ENCODE data around the gene PTPRM. TPM values are rescaled to one million over a fixed set of nuclear protein-coding genes. Genes with fewer than 3 reads are reported as not detected.

PTPRM gene
- total RNA-seq, 1 donor from 2014 or later, result 63.2 TPM

DNA sequence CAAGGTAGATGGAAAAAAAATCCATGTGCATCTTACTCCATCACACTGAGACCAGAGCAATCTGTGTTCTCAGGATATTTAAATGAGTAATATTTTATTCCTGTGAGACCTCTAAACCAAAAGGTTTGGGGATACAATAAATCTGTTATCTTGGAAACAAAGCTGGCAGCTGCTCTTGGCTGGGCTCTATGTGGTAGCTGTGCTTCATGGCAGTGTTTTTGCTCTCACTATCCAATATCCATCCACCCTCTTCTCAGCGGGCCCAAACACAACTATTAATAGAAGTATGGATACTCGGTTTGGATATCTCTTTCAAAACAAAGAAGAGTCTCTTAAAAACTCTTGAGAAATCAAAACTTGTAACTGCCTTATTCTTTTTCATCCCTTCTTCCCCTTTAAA is 797.3 kb downstream of the PTPRM start:
- TF ChIP-seq, protein P1, sequence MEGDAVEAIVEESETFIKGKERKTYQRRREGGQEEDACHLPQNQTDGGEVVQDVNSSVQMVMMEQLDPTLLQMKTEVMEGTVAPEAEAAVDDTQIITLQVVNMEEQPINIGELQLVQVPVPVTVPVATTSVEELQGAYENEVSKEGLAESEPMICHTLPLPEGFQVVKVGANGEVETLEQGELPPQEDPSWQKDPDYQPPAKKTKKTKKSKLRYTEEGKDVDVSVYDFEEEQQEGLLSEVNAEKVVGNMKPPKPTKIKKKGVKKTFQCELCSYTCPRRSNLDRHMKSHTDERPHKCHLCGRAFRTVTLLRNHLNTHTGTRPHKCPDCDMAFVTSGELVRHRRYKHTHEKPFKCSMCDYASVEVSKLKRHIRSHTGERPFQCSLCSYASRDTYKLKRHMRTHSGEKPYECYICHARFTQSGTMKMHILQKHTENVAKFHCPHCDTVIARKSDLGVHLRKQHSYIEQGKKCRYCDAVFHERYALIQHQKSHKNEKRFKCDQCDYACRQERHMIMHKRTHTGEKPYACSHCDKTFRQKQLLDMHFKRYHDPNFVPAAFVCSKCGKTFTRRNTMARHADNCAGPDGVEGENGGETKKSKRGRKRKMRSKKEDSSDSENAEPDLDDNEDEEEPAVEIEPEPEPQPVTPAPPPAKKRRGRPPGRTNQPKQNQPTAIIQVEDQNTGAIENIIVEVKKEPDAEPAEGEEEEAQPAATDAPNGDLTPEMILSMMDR (conservative IDR thresholded peaks at IDR 0.05; ENCODE audit: low read depth, low read length), result no peak
- no peak overlapping the region for H3K4me3 ChIP-seq (ENCODE audit: low read depth, low read length)
- no peak for DNase-seq (ENCODE audit: low read depth)

DNA sequence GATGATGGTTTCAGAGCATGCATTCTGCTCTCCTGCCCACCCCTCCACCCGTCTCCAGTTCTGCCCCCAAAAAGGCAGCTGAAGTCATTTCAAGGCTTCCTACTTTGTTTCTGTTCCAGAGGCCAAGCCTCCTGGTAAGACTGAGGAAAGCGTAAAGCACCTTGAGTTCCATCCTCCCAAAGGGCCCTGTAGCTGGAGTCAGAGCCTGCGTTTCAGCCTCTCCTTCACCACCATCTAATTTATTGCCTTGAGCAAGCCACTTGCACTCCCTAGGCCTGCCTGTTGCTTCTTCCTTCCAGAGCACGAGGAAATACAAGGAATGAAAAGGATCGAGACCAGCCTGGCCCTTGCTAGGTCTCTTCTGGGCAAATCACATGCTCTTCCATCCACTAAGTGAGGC is 797.9 kb downstream of the PTPRM start:
- no peak overlapping the region for H3K4me3 ChIP-seq (ENCODE audit: low read depth, low read length)
- no peak for DNase-seq (ENCODE audit: low read depth)

DNA sequence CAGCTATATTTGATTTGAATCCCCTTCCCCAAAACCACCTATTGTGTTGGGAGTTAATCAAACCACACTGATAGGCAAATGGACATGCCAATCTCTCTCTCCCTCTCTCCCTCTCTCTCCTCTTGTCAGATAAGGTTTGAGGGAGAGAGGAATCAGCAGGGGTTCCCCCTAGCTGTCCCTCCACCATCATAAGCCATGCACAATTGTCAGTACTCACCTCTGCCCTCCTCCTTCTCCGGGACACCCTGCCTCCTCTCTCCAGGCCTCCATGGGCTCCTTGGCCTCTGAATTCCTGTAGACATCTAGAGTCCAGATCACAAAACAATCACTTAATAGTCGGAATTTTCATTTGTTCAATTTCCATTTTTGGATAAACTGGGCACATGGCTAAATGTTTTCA is 798.4 kb downstream of the PTPRM start:
- no peak for DNase-seq (ENCODE audit: low read depth)
- no peak overlapping the region for H3K4me3 ChIP-seq (ENCODE audit: low read depth, low read length)
- TF ChIP-seq, protein P1 (conservative IDR thresholded peaks at IDR 0.05; ENCODE audit: low read depth, low read length), result no peak

More for the DNA sequence above, 797.9 kb downstream of the PTPRM start:
- TF ChIP-seq, protein P1 (conservative IDR thresholded peaks at IDR 0.05; ENCODE audit: low read depth, low read length), result no peak

DNA sequence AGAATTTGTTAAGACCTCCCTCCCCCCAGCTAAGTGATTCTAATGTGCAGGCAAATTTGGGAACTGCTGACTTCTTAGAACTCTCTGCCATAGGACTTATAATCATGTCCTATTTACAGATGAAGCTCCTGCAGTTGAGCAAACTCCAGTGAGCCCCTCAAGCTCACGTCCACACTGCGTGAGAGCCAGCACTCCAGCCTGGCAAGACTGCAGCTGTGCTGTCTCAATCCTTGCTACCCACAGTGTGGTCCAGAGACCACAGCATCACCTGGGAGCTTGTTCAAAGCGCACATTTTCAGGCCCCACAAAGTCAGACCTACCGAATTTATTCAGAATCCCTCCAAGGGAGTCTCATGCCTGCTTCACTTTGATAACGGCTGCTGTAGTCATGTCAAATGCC is 799.0 kb downstream of the PTPRM start:
- DNase-seq (ENCODE audit: low read depth), result no peak
- TF ChIP-seq, protein P1 (conservative IDR thresholded peaks at IDR 0.05; ENCODE audit: low read depth, low read length), result no peak

DNA sequence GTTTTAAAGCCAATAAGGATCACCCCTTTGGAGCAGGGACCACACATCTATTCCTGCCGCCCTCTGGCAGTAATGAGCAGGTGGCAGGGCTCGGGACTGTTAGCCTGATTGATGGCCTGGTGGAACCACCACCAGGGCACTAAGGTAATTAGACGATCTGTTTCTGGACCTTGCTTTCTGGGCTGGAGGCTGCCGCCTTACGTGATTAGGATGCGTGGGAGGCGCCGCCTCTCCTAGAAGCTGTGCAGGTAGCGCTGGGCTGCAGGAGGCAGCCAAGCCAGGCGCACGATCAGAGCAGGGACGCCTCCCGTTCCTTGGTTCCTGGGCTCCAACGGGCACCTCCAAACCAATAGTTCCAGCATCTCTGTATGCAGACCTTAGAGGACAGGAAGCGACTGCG is 799.5 kb downstream of the PTPRM start:
- no peak for DNase-seq (ENCODE audit: low read depth)
- TF ChIP-seq, protein P1 (conservative IDR thresholded peaks at IDR 0.05; ENCODE audit: low read depth, low read length), result no peak
- no peak overlapping the region for H3K4me3 ChIP-seq (ENCODE audit: low read depth, low read length)

More for the DNA sequence above, 799.0 kb downstream of the PTPRM start:
- no peak overlapping the region for H3K4me3 ChIP-seq (ENCODE audit: low read depth, low read length)

DNA sequence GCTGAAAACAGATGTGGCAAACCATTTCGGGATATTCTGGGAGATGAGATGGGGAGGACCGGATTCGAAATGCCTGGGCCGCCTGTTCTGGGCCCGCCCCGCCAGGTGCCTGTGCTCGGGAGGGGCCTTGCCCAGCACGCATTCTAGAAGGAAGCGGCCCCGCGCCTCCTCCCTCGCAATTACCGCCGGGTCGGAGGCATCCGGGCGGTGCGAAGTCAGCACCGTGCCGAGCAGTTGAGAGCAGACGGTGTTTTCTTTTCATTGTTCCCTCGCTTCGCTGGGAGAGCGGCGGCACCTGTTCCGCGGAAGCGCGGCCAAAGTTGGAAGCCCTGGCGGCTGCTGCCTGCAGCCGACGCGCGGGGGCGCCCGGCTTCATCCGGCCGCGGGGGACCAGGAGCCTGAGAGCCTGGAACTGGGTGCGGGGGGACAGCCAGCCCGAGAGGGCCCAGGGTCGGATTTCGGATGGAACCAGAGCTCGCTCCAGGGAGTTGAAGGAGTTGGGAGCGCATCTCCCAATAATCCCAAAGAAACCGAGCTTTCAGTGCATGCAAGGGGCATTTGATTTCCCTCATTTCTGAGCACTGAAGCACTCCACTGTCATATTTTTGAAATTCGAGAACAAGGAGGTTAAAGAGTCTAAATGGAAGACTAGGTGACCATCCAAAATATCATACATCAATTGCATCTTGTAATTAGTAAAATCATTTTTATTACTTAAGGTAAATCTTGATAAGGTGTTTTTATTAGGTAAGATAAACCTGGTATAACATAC is 800.3 kb downstream of the PTPRM start:
- no peak for DNase-seq (ENCODE audit: low read depth)
- H3K4me3 ChIP-seq (ENCODE audit: low read depth, low read length), result peak overlapping the region; percentile 39

More for the DNA sequence above, 800.3 kb downstream of the PTPRM start:
- TF ChIP-seq, protein P1 (conservative IDR thresholded peaks at IDR 0.05; ENCODE audit: low read depth, low read length), result peak; percentile 58
